Panc1 (cell line): Measurements from ENCODE around the gene APOBEC3F.
"Not testable (repeated sequence)": the region's sequence is repeated elsewhere in the genome, so short reads cannot be mapped to it uniquely, and the experiment has no call there.

Experiments
- POLR2AphosphoS5 ChIP-seq: IDR thresholded peaks from 2 replicates; pipeline ENCODE4 v1.6.1; 2012; ENCODE audit warnings: mild to moderate bottlenecking, low read depth, low read length, moderate library complexity
- SIN3A ChIP-seq: IDR thresholded peaks from 2 replicates; pipeline ENCODE4 v1.6.1; 2012; ENCODE audit warnings: low read depth, mild to moderate bottlenecking, low read length, moderate library complexity, borderline replicate concordance; ENCODE audit not compliant: insufficient read depth
- TCF7L2 ChIP-seq: IDR thresholded peaks from 2 replicates; pipeline ENCODE4 v1.6.1; 2011; ENCODE audit warnings: mild to moderate bottlenecking, low read depth, low read length, inconsistent platforms
- TF ChIP-seq, protein P1 (sequence below): fragments of 450-650 bp; IDR thresholded peaks from 2 replicates; pipeline ENCODE4 v1.5.1; 2017; ENCODE audit warnings: mild to moderate bottlenecking
- TF ChIP-seq, protein P2 (sequence below), 2 experiments: IDR thresholded peaks; 2 replicates each; pipeline ENCODE4 v1.6.1; 2011 to 2012; ENCODE audit warnings: low read depth in 2 of 2, control low read depth in 1 of 2, low read length in 1 of 2, mild to moderate bottlenecking in 1 of 2, moderate library complexity in 1 of 2; ENCODE audit not compliant: insufficient read depth in 1 of 2

DNA sequence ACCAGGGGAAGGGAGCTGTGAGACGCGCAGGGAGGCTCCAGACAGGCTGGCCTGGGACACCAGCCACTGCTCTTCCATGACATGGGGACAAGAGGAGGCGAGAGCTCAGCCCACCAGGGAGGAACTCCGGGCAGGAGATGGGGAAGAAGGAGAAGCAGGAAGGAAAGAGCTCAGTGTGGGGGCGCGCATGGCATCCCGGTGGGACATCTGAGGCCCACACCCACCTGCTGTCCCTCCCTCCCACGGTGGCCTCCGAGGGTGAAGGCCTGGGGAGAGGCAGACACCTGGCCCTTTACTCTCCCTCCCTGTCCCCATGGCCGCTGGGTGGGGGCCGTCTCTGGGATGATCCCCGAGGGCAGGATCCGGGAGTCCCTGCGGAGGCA lies 518 bp upstream of the APOBEC3F start:
- TF ChIP-seq, protein P1, sequence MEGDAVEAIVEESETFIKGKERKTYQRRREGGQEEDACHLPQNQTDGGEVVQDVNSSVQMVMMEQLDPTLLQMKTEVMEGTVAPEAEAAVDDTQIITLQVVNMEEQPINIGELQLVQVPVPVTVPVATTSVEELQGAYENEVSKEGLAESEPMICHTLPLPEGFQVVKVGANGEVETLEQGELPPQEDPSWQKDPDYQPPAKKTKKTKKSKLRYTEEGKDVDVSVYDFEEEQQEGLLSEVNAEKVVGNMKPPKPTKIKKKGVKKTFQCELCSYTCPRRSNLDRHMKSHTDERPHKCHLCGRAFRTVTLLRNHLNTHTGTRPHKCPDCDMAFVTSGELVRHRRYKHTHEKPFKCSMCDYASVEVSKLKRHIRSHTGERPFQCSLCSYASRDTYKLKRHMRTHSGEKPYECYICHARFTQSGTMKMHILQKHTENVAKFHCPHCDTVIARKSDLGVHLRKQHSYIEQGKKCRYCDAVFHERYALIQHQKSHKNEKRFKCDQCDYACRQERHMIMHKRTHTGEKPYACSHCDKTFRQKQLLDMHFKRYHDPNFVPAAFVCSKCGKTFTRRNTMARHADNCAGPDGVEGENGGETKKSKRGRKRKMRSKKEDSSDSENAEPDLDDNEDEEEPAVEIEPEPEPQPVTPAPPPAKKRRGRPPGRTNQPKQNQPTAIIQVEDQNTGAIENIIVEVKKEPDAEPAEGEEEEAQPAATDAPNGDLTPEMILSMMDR, result not testable (repeated sequence)
- TF ChIP-seq TCF7L2, POLR2AphosphoS5, SIN3A: not testable (repeated sequence)
- TF ChIP-seq, protein P2, sequence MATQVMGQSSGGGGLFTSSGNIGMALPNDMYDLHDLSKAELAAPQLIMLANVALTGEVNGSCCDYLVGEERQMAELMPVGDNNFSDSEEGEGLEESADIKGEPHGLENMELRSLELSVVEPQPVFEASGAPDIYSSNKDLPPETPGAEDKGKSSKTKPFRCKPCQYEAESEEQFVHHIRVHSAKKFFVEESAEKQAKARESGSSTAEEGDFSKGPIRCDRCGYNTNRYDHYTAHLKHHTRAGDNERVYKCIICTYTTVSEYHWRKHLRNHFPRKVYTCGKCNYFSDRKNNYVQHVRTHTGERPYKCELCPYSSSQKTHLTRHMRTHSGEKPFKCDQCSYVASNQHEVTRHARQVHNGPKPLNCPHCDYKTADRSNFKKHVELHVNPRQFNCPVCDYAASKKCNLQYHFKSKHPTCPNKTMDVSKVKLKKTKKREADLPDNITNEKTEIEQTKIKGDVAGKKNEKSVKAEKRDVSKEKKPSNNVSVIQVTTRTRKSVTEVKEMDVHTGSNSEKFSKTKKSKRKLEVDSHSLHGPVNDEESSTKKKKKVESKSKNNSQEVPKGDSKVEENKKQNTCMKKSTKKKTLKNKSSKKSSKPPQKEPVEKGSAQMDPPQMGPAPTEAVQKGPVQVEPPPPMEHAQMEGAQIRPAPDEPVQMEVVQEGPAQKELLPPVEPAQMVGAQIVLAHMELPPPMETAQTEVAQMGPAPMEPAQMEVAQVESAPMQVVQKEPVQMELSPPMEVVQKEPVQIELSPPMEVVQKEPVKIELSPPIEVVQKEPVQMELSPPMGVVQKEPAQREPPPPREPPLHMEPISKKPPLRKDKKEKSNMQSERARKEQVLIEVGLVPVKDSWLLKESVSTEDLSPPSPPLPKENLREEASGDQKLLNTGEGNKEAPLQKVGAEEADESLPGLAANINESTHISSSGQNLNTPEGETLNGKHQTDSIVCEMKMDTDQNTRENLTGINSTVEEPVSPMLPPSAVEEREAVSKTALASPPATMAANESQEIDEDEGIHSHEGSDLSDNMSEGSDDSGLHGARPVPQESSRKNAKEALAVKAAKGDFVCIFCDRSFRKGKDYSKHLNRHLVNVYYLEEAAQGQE (IDR thresholded peaks at IDR 0.05; ENCODE audit: insufficient read depth in 1 of 2, low read depth in 2 of 2, low read length in 1 of 2), result not testable (repeated sequence)
